Inflammatory macrophage treated with lipopolysaccharide for 4 hours (primary cell): ENCODE measurements around the gene DMRT2.

ENCODE experiments used
- DNase-seq: peaks from one replicate; pipeline ENCODE4 v3.0.0-alpha.2; 2020

Gene DMRT2

GRCh38 chr9:1050125-1050895 lies at the start of gene DMRT2:
TSS of gene DMRT2 (plus strand) at chr9:1050357. CDS start at chr9:1051614, 1,257 bp downstream.
- DNase-seq, result peak; percentile 35

- DNase-seq, result no peak
Observed at GRCh38 chr9:1001838-1002237, 48.3 kb upstream of the DMRT2 start.

- peak; percentile 8 for DNase-seq
Observed at GRCh38 chr9:1002678-1003077, 47.5 kb upstream of the DMRT2 start.

GRCh38 chr9:1005043-1005667 lies 45.0 kb upstream of the DMRT2 start:
- DNase-seq, result peak; percentile 69

- no peak for DNase-seq
Observed at GRCh38 chr9:1007312-1007711, 42.8 kb upstream of the DMRT2 start.

- peak; percentile 88 for DNase-seq
Observed at GRCh38 chr9:1008216-1008615, 41.9 kb upstream of the DMRT2 start.

- DNase-seq, result peak; percentile 74
Observed at GRCh38 chr9:1009101-1009707, 41.0 kb upstream of the DMRT2 start.

- peak; percentile 22 for DNase-seq
Observed at GRCh38 chr9:1013021-1013420, 37.1 kb upstream of the DMRT2 start.

- DNase-seq, result no peak
Observed at GRCh38 chr9:1014225-1014624, 35.9 kb upstream of the DMRT2 start.

GRCh38 chr9:1014640-1015039 lies 35.5 kb upstream of the DMRT2 start:
- no peak for DNase-seq

- no peak for DNase-seq
Observed at GRCh38 chr9:1018121-1018520, 32.0 kb upstream of the DMRT2 start.

- DNase-seq, result no peak
Observed at GRCh38 chr9:1024112-1024511, 26.0 kb upstream of the DMRT2 start.

- no peak for DNase-seq
Observed at GRCh38 chr9:1025131-1025530, 25.0 kb upstream of the DMRT2 start.

GRCh38 chr9:1026219-1026618 lies 23.9 kb upstream of the DMRT2 start:
- no peak for DNase-seq

- DNase-seq, result no peak
Observed at GRCh38 chr9:1028501-1029190, 21.5 kb upstream of the DMRT2 start.

- DNase-seq, result no peak
Observed at GRCh38 chr9:1031951-1032601, 18.1 kb upstream of the DMRT2 start.

- no peak for DNase-seq
Observed at GRCh38 chr9:1034271-1034670, 15.9 kb upstream of the DMRT2 start.

GRCh38 chr9:1039589-1039988 lies 10.6 kb upstream of the DMRT2 start:
- no peak for DNase-seq

- no peak for DNase-seq
Observed at GRCh38 chr9:1042466-1042865, 7.7 kb upstream of the DMRT2 start.

GRCh38 chr9:1044643-1045042 lies 5.5 kb upstream of the DMRT2 start:
- no peak for DNase-seq

GRCh38 chr9:1046639-1047572 lies 3.3 kb upstream of the DMRT2 start:
- no peak for DNase-seq
